Transverse colon (tissue), 3 donors: ENCODE measurements around the gene THSD4.

Source experiments
- EP300 ChIP-seq: sonication (generic); formaldehyde crosslinking; IDR thresholded peaks from one replicate; pipeline ENCODE4 v1.6.1; 2017; ENCODE audit warnings: antibody characterized with exemption, low read depth
- POLR2A ChIP-seq: fragments of 450-650 bp; IDR thresholded peaks from one replicate; pipeline ENCODE4 v1.6.1; 2016; ENCODE audit warnings: antibody characterized with exemption, mild to moderate bottlenecking, moderate library complexity
- TF ChIP-seq, protein P1 (sequence below), 5 experiments: fragments of 200-600 bp in 3 of 5; fragments of 450-650 bp in 2 of 5; sonication (generic) in 3 of 5; IDR thresholded peaks; 1 replicate in 2 of 5; 2 replicates in 3 of 5; pipeline ENCODE4 v1.5.1; 2016 to 2017; ENCODE audit warnings: antibody characterized with exemption in 5 of 5, inconsistent platforms in 3 of 5, mild to moderate bottlenecking in 2 of 5, moderate library complexity in 1 of 5

DNA sequence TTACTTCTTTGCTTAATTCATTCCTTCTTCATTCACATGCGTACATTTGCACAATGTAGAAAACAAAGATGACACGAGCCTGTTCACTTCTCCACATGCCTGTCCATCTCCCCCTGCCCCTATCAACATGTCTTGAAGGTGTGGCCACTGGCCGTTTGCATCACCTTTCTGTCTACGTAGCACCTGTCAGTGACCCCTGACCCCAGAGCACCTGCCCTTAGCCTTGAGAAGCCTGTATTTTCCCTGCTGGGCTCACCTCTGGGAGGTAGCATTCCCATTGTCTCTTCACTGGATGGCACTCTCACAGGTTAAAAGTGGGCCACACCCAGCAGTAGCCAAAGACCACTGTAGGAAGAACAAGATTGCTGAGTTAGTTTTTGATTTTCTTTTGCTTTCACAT is 234.1 kb downstream of the THSD4 start:
- TF ChIP-seq, protein P1, sequence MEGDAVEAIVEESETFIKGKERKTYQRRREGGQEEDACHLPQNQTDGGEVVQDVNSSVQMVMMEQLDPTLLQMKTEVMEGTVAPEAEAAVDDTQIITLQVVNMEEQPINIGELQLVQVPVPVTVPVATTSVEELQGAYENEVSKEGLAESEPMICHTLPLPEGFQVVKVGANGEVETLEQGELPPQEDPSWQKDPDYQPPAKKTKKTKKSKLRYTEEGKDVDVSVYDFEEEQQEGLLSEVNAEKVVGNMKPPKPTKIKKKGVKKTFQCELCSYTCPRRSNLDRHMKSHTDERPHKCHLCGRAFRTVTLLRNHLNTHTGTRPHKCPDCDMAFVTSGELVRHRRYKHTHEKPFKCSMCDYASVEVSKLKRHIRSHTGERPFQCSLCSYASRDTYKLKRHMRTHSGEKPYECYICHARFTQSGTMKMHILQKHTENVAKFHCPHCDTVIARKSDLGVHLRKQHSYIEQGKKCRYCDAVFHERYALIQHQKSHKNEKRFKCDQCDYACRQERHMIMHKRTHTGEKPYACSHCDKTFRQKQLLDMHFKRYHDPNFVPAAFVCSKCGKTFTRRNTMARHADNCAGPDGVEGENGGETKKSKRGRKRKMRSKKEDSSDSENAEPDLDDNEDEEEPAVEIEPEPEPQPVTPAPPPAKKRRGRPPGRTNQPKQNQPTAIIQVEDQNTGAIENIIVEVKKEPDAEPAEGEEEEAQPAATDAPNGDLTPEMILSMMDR (IDR thresholded peaks at IDR 0.05), result no peak
- TF ChIP-seq POLR2A, result no peak
- no peak for TF ChIP-seq EP300
